Pulmonary artery endothelial cell (primary cell): ENCODE measurements around the gene DDX1. TPM values are rescaled to one million over a fixed set of nuclear protein-coding genes. Genes with fewer than 3 reads are reported as not detected.

Experiments used
- DNase-seq: peaks from one replicate; pipeline ENCODE4 v3.0.0-alpha.2; 2011; ENCODE audit warnings: low read depth, low spot score
- total RNA-seq: library from RNA; depleted of rRNA; stranded (reverse); fragments of >200 nt; gene quantifications from 2 replicates; pipeline ENCODE4 v1.2.3, GENCODE V29; 2014

The DDX1 gene
- total RNA-seq, 1 donor from 2014 or later = 88.5 TPM

- DNase-seq = no peak
Observed at GRCh38 chr2:15628899-15629855, 37.5 kb downstream of the DDX1 start.

- no peak for DNase-seq
Observed at GRCh38 chr2:15630121-15630977, 38.7 kb downstream of the DDX1 start.

GRCh38 chr2:15630978-15631719 is 39.5 kb downstream of the DDX1 start:
- no peak for DNase-seq

DNA sequence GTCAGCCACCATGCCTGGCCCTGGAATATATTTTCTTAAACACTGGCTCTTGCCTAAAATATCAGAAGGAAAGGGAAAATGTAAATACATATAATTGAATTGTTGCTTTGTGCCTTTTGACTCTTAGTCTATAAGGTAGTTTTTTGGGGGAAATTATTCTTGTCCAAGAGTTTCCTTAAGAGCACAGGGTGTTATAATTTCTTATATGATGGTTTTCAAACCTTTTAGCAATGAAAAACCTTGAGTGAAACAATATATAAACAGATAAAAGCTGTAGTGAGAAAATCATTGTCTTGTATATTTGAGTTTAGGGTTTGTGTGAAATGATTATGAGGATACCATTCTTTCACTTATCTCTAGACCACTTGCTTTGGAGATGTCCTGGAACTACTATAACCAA is 40.2 kb downstream of the DDX1 start:
- DNase-seq = no peak

DNA sequence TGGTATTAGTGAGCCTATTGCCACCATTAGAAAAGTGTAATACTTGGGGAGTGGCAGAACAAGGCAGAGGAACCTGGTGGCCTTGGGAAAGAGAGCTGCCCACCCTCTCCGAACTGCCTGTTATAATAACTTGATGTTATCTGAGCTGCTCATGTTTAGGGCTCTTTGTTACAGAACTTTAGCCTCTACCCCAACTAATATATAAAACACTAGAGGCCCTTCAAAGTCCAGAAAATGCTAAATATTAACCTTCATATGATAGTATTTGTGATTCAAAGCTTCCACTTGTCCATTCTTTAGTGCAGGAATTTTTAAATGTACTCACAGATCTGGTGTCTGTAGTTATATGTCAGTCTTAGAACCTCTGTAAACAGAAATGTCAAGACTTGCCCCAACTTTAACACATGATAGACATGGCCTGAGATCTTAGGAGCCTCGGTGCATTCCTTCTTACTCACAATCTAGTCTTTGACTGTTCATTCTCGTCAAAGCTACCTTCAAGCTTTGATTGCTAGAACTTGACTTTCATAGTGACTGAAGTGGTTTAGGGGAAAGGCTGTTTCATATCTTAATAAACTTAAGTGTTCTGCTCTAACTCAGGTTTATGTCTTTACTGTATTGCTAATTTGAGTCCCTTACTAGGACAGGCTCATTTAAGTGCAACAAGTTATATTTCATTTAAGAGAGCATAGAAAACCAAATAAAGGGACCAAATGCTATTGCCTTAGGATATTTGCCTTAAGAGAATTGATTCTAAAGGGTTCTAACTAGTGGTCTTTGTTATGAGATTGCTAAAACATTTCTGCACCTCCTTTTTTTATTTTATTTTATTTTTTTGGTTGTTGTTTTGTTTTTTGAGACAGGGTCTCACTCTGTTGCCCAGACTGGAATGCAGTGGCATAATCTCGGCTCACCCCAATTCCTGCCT is 41.6 kb downstream of the DDX1 start:
- no peak for DNase-seq

- no peak for DNase-seq
Observed at GRCh38 chr2:15633971-15634346, 42.3 kb downstream of the DDX1 start.

DNA sequence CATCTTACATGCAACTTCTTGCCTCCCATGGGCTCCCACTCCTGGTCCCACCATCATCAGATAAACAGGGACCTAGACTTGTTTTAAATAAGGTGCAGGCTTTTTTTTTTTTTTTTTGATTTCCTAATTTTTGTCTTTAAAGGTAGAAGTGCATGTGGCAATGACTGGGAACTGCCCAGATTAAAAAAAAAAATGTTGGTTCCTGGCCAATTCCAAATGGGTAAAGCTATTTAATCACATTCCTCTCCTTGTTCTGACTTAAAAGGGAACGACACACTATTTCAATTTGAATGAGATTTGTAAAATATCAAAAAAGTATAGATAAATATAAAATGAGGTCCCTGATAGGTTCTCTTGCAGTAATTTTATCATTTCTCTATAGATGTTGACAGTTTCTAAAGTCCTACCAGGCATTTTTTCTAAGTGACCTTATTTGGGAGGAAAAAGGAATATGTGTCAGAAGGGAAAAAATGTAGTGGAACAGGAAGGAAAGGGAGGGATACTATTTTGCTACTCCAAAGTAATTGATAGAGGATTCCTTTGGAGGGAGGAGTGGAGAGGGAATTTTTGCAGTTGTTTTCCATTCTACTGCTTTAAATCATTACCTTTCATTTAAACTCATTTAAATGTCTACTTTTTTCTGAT is 43.3 kb downstream of the DDX1 start:
- DNase-seq = peak; percentile 47

DNA sequence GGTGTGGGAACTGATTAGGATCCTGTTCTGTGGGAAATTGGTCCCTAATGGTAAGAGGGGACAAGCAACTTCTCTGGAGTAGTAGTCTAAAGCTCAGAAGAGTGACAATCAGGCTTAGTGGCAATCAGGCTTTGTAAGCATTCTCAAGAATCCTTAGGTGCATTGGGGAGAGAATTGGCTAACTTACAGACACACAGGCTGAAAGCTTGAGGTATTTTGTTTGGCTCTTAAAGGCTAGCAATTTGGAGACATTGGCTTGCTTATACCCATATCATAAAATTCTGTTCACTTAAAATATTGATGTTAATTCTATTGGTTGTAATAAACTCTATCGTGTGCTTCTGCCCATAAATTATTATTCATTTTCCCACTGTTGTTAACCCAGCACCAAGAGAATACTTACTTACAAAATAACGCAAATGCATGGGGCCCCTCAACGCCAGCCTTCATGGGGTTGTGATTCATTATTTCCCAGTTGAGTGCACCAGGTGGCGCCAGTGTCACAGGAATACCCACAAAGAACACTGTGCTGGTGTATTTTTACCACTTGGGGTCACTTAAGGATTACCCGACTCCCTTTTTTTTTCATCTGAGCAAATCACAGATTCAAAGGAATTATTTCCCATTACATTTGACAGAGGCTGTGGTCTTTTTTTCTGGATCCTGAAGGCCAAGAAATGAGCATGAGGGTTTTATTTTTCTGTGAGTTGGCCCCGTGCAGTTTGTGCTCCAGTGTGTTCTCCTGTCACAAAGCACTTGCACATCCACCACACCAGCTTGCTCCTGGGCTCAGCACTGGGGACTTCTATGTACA is 45.5 kb downstream of the DDX1 start:
- DNase-seq = peak; percentile 47

- DNase-seq = no peak
Observed at GRCh38 chr2:15638720-15639119, 47.1 kb downstream of the DDX1 start.

GRCh38 chr2:15639323-15640251 is 47.9 kb downstream of the DDX1 start:
- DNase-seq = no peak

GRCh38 chr2:15640261-15640711 is 48.6 kb downstream of the DDX1 start:
- peak; percentile 88 for DNase-seq

- DNase-seq = no peak
Observed at GRCh38 chr2:15640784-15641183, 49.1 kb downstream of the DDX1 start.

- DNase-seq = no peak
Observed at GRCh38 chr2:15641530-15641982, 49.9 kb downstream of the DDX1 start.

- no peak for DNase-seq
Observed at GRCh38 chr2:15642011-15642814, 50.5 kb downstream of the DDX1 start.

DNA sequence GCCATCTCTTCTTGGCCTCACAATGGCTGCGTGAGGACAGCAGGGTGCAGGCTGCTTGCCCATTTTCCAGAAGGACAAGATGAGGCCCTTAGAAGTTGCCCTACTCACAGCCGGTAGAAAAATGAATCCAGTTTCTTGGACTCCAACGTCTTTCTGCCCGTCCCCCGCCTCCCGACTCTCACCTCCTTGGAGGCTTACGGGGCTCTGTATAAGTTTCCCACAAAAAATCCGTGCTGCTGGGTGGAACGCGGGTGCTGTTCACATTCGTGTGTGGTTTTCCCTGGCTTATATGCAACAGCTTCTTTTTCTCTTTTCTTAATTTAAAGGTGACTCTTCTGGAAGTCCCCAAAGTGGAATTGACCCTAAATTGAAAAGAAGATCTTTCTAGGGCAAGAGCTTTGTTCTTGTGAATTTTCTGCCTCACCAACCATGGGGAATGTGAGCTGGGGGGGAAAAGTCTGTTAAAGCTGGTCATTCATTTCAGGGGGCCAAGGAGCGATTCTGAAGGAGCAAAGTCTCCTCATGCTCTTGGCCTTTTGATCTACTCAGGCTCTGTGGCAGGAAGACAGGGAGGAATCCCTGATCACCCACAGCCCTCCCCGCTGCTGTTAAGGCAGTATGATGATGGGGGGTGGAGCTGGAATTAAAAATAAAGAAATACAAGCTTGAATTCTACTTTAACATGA is 51.3 kb downstream of the DDX1 start:
- DNase-seq = no peak

DNA sequence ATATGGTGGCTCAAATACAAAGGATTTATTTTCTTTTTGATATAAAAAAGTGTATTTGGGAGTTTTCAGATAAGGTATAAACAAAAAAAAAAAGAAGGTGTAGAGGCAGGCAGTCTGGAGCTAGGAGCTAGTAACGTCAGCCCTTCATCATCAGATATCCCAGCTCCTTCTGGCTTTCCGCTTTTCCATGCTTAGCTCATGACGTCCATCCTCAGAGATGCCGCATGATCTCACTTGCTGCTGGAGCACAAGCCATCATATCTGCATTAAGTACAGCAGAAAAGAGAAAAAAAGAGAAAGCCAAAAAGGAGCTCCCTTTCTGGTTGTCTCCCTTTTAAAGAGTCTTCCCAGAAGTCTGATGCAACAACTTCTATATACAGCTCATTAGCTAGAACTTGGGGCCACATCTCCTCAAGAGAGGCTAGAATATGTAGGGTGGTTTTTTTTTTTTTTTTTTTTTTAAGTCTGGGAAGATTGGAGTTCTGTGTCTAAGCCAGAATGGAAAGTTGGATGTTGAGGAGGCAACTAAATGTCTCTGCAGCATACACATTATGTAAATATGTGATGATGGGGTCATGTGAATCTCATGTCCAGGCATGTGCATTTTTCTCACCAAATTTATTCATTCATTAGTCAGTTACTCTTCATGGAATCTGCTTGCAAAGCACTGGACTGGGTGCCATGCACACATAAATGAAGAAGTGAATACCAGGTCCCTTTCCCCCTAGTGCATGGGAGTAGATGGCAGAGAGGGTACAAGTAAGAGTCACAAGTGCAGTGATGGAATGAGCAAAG is 52.3 kb downstream of the DDX1 start:
- no peak for DNase-seq
